HepG2 (cell line): ENCODE measurements around the gene ZSCAN2. TPM values are rescaled to one million over a fixed set of nuclear protein-coding genes. Genes with fewer than 3 reads are reported as not detected.

Source experiments
- DMAP1 ChIP-seq: IDR thresholded peaks from 2 replicates; pipeline ENCODE4 v1.6.1; 2016
- GTF2F1 ChIP-seq: fragments of 150-350 bp; IDR thresholded peaks from 2 replicates; pipeline ENCODE4 v1.6.1; 2014; ENCODE audit warnings: low read length
- HNRNPLL ChIP-seq: fragments of 200-400 bp; formaldehyde crosslinking; IDR thresholded peaks from 2 replicates; pipeline ENCODE4 v1.6.1; 2017; ENCODE audit warnings: mild to moderate bottlenecking, low read depth, low read length; ENCODE audit not compliant: poor library complexity, severe bottlenecking
- KAT8 ChIP-seq: IDR thresholded peaks from 2 replicates; pipeline ENCODE4 v1.6.1; 2016; ENCODE audit warnings: missing genetic modification reagents, missing compliant biosample characterization
- KDM3A ChIP-seq: IDR thresholded peaks from 2 replicates; pipeline ENCODE4 v1.6.1; 2018; ENCODE audit warnings: low read depth, missing compliant biosample characterization
- MED1 ChIP-seq: sonication (generic); formaldehyde crosslinking; IDR thresholded peaks from 2 replicates; pipeline ENCODE4 v1.4.0; 2020; ENCODE audit warnings: missing genetic modification reagents
- PHF20 ChIP-seq: sonication (generic); formaldehyde crosslinking; IDR thresholded peaks from 2 replicates; pipeline ENCODE4 v1.5.0; 2020; ENCODE audit warnings: mild to moderate bottlenecking, missing genetic modification reagents
- PHF21A ChIP-seq: sonication (generic); formaldehyde crosslinking; IDR thresholded peaks from 2 replicates; pipeline ENCODE4 v1.5.0; 2020; ENCODE audit warnings: mild to moderate bottlenecking, missing genetic modification reagents
- PITX1 ChIP-seq: sonication (generic); formaldehyde crosslinking; IDR thresholded peaks from 2 replicates; pipeline ENCODE4 v1.5.1; 2020; ENCODE audit warnings: mild to moderate bottlenecking, missing genetic modification reagents
- PPARG ChIP-seq: conservative IDR thresholded peaks from 2 replicates; pipeline ENCODE4 v1.6.1; 2016; ENCODE audit warnings: missing biosample characterization, missing genetic modification reagents
- PTBP1 ChIP-seq: fragments of 200-400 bp; formaldehyde crosslinking; IDR thresholded peaks from 2 replicates; pipeline ENCODE4 v1.6.1; 2018; ENCODE audit warnings: low read length, low read depth; ENCODE audit not compliant: poor library complexity, severe bottlenecking
- RAD21 ChIP-seq: fragments of 450-650 bp; formaldehyde crosslinking; IDR thresholded peaks from 2 replicates; pipeline ENCODE4 v1.5.0; 2020; ENCODE audit warnings: mild to moderate bottlenecking
- SIN3A ChIP-seq: IDR thresholded peaks from 2 replicates; pipeline ENCODE4 v1.6.1; 2011; ENCODE audit warnings: low read depth, mild to moderate bottlenecking, control low read depth, low read length, borderline replicate concordance
- STAG1 ChIP-seq: sonication (generic); formaldehyde crosslinking; IDR thresholded peaks from 2 replicates; pipeline ENCODE4 v1.4.0; 2020; ENCODE audit warnings: missing genetic modification reagents
- TCF7 ChIP-seq: sonication (generic); IDR thresholded peaks from 2 replicates; pipeline ENCODE4 v1.6.1; 2016; ENCODE audit warnings: antibody characterized with exemption, low read depth
- THYN1 ChIP-seq: sonication (generic); formaldehyde crosslinking; IDR thresholded peaks from 2 replicates; pipeline ENCODE4 v1.8.1; 2023; ENCODE audit warnings: low read depth, mild to moderate bottlenecking, moderate library complexity, missing genetic modification reagents, borderline replicate concordance
- ZBTB25 ChIP-seq: IDR thresholded peaks from 2 replicates; pipeline ENCODE4 v1.6.1; 2018; ENCODE audit warnings: missing genetic modification reagents
- ZMAT5 ChIP-seq: sonication (generic); formaldehyde crosslinking; IDR thresholded peaks from 2 replicates; pipeline ENCODE4 v1.5.0; 2020; ENCODE audit warnings: mild to moderate bottlenecking, low read depth, missing genetic modification reagents, borderline replicate concordance
- ZNF430 ChIP-seq: sonication (generic); formaldehyde crosslinking; IDR thresholded peaks from 2 replicates; pipeline ENCODE4 v1.9.0; 2021; ENCODE audit warnings: mild to moderate bottlenecking, missing genetic modification reagents
- ZNF687 ChIP-seq: sonication (generic); formaldehyde crosslinking; IDR thresholded peaks from 2 replicates; pipeline ENCODE4 v1.5.1; 2020; ENCODE audit warnings: mild to moderate bottlenecking, missing genetic modification reagents, moderate library complexity
- ZNF780A ChIP-seq: sonication (generic); formaldehyde crosslinking; IDR thresholded peaks from 2 replicates; pipeline ENCODE4 v1.8.0; 2022; ENCODE audit warnings: mild to moderate bottlenecking, missing genetic modification reagents, moderate library complexity
- polyA plus RNA-seq, 8 experiments: library from polyadenylated mRNA; depleted of rRNA in 3 of 8; stranded (reverse) in 7 of 8; unstranded in 1 of 8; fragments of >200 nt; fragmentation: Illumina TruSeq in 4 of 8; extraction: Trizol in 4 of 8; gene quantifications; 2 replicates each; pipeline versions ENCODE4 v1.2.1 to v1.2.3, GENCODE V29; 2011 to 2016; ENCODE audit warnings: low read depth in 4 of 8, missing spikeins in 1 of 8, mixed read lengths in 1 of 8; ENCODE audit not compliant: insufficient read depth in 1 of 8
- total RNA-seq, 5 experiments: library from RNA; depleted of rRNA; stranded (reverse); fragments of >200 nt; fragmentation: Illumina TruSeq; extraction: Trizol; gene quantifications; 2 replicates each; pipeline ENCODE4 v1.2.3, GENCODE V29; 2016; ENCODE audit warnings: low read depth in 1 of 5
- TF ChIP-seq, protein P1 (sequence below): sonication (generic); formaldehyde crosslinking; IDR thresholded peaks from 2 replicates; pipeline ENCODE4 v1.4.0; 2020; ENCODE audit warnings: mild to moderate bottlenecking, missing genetic modification reagents

ZSCAN2 gene
- total and polyA plus RNA-seq, 2 of the 13 experiments (the other 11 are each of a cell fraction or from before 2014, with no cell fraction given), result 11.4 to 21.5 TPM

GRCh38 chr15:84658080-84658787 lies 57.4 kb downstream of the ZSCAN2 start, which contains the start of gene NMB (continued):
- TF ChIP-seq ZNF687 (peak; percentile 84), THYN1 (CRISPR knock-in tag) (no peak), ZNF780A (CRISPR knock-in tag) (no peak), KDM3A (CRISPR knock-in tag) (no peak), ZMAT5 (CRISPR knock-in tag) (no peak), PITX1 (CRISPR knock-in tag) (no peak; the same call in 1 of the 2 replicates), MED1 (CRISPR knock-in tag) (0 out of 2 replicates have a peak, but pooled peaks have one; percentile 19), PTBP1 (peak; percentile 39), PHF21A (peak; percentile 59), TCF7 (no peak), STAG1 (CRISPR knock-in tag) (peak; percentile 52), ZNF430 (CRISPR knock-in tag) (0 out of 2 replicates have a peak, but pooled peaks have one; percentile 5), PPARG (CRISPR knock-in tag) (0 out of 2 replicates have a peak, but pooled peaks have one; percentile 5), SIN3A (peak; percentile 44; the same call in 1 of the 2 replicates), RAD21 (CRISPR knock-in tag) (peak; percentile 84), KAT8 (CRISPR knock-in tag) (peak; percentile 24; the same call in 1 of the 2 replicates), HNRNPLL (peak; percentile 66), PHF20 (CRISPR knock-in tag) (peak; percentile 40; the same call in 1 of the 2 replicates), DMAP1 (peak; percentile 43; the same call in 1 of the 2 replicates), GTF2F1 (0 out of 2 replicates have a peak, but pooled peaks have one; percentile 27), ZBTB25 (CRISPR knock-in tag) (no peak)
- TF ChIP-seq, protein P1, sequence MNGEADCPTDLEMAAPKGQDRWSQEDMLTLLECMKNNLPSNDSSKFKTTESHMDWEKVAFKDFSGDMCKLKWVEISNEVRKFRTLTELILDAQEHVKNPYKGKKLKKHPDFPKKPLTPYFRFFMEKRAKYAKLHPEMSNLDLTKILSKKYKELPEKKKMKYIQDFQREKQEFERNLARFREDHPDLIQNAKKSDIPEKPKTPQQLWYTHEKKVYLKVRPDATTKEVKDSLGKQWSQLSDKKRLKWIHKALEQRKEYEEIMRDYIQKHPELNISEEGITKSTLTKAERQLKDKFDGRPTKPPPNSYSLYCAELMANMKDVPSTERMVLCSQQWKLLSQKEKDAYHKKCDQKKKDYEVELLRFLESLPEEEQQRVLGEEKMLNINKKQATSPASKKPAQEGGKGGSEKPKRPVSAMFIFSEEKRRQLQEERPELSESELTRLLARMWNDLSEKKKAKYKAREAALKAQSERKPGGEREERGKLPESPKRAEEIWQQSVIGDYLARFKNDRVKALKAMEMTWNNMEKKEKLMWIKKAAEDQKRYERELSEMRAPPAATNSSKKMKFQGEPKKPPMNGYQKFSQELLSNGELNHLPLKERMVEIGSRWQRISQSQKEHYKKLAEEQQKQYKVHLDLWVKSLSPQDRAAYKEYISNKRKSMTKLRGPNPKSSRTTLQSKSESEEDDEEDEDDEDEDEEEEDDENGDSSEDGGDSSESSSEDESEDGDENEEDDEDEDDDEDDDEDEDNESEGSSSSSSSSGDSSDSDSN (CRISPR knock-in tag), result peak; percentile 41
